Activated CD4-positive, alpha-beta T cell treated with anti-CD3 and anti-CD28 coated beads for 36 hours (primary cell): ENCODE data around the gene CARNS1. TPM values are rescaled to one million over a fixed set of nuclear protein-coding genes. Genes with fewer than 3 reads are reported as not detected.
A peak's percentile ranks its signal among the peaks of the same experiment; 100 is the strongest.

Source experiments
- ATAC-seq: fragments of 200-7000 bp; cut with Tn5 transposase; one replicate; pipeline ENCODE4 v1.10.0; 2021; ENCODE audit warnings: mild to moderate bottlenecking, moderate library complexity
- CTCF ChIA-PET: fragments of 350-600 bp; sonication (Branson Sonifier 250); formaldehyde crosslinking; loops from one replicate; lab custom pipeline; 2021; ENCODE audit warnings: antibody characterized with exemption; lab: Charles Lee
- POLR2A ChIA-PET: fragments of 350-600 bp; sonication (Branson Sonifier 250); formaldehyde crosslinking; loops from one replicate; lab custom pipeline; 2021; ENCODE audit warnings: antibody characterized with exemption, inconsistent platforms; lab: Charles Lee
- DNase-seq: peaks from one replicate; pipeline ENCODE4 v3.0.0-alpha.2; 2020
- H3K27ac Mint-ChIP-seq: one replicate; pipeline ENCODE4 v1.8.0; 2021; ENCODE audit warnings: mixed read lengths
- H3K27me3 Mint-ChIP-seq: one replicate; pipeline ENCODE4 v1.8.0; 2021; ENCODE audit warnings: mixed read lengths
- H3K36me3 Mint-ChIP-seq: one replicate; pipeline ENCODE4 v1.8.0; 2021; ENCODE audit warnings: low read depth, mixed read lengths
- H3K4me1 Mint-ChIP-seq: one replicate; pipeline ENCODE4 v1.8.0; 2021; ENCODE audit warnings: mixed read lengths
- H3K4me3 Mint-ChIP-seq: one replicate; pipeline ENCODE4 v1.8.0; 2021; ENCODE audit warnings: mild to moderate bottlenecking, moderate library complexity, mixed read lengths
- H3K9me3 Mint-ChIP-seq: one replicate; pipeline ENCODE4 v1.8.0; 2021; ENCODE audit warnings: low read depth, mixed read lengths
- intact Hi-C, 2 experiments: fragments of 100-400 bp; cut with DNase I in 1 of 2; cut with micrococcal nuclease in 1 of 2; formaldehyde crosslinking; loops; one replicate each; pipeline versions ENCODE4 v1.14.2 to v1.15.1; 2022 to 2024; cut with DNase I, micrococcal nuclease
- total RNA-seq, 2 experiments: library from RNA; stranded (reverse); gene quantifications; one replicate each; pipeline ENCODE4 v1.2.3, GENCODE V29; 2021

Gene CARNS1
- total RNA-seq, 2 experiments from 2014 or later = 1.5 to 1.6 TPM

DNA sequence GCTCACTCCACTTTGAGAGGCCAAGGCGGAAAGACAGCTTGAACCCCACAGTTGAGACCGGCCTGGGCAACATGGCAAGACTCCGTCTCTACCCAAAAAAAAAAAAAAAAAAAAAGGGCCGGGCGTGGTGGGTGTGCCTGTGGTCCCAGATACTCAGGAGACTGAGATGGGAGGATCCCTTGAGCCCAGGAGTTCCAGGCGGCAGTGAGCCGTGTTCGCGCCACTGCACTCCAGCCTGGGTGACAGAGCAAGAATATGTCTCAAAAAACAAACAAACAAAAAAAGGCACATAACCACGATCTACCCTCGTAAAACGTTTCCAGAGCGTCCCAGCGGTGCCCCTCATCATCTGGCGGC lies 24.6 kb upstream of the CARNS1 start:
- Mint-ChIP-seq H3K36me3 (peaks cover 6% of the 10 kb centered on the region), H3K4me3 (peak overlapping the region; percentile 89), H3K9me3 (no peaks in the 10 kb centered on the region), H3K27ac (peak overlapping the region; percentile 73), H3K27me3 (no peaks in the 10 kb centered on the region), H3K4me1 (peaks cover 31% of the 10 kb centered on the region)
- DNase-seq (no peak), ATAC-seq (no peak)
- ChIA-PET POLR2A (no interaction called here), CTCF (interaction anchor here (0.6 to 20.0 kb wide), 5 partner anchors 8 to 36 kb away, joined by 3 to 445 read pairs (median 9); partner anchors contain the start of genes POLD4, PPP1CA and TBC1D10C)
- intact Hi-C loops = loop anchor here (1.0 to 5.0 kb wide), 9 partner anchors 10 to 719 kb away; partner anchors contain the start of genes POLD4 (in 1 of the 2), PPP1CA (in 1 of the 2), RPS6KB2 (in 1 of the 2) and TMEM134 (in 1 of the 2)

DNA sequence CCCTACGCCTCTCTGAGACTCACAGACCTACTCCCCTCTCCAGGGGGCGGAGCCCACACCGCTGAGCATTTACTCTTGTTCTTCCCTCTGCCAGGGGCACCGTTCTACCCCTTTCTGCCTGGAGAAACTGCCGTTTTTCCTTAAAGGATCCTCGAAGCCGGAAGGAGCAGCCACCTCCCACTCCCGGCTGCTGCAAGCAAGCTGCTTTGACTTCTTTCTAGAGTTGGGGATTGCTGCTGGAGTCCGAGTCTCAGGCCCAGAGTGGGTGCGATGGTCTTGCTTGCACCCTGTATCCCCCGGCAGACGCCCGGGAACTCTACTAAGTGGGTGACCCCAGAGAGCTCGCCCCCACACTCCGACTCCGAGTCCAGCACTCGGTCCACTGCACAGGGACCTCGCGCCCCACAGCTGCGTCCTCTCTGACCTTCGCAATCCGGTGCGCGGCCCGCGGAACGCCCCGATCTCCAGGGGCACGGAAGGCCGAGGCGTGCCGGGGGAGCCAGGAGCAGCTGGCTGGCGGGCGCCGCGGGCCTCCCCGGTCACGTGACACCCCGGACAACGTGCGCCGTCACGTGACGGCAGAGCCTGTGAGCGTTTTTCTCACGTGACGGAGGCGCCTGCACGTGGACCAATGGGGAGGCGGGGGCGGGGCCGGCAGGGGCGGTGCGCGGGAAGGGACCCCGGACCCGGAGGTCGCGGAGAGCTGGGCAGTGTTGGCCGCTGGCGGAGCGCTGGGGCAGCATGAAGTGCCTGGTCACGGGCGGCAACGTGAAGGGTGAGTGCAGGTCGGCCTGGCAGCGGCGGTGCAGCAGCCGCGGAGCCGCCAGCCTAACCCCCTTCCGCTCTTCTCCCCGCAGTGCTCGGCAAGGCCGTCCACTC lies 23.9 kb upstream of the CARNS1 start, which contains the start of gene RAD9A:
Gene RAD9A, plus strand, starts transcription at position 683 of the 879 bp plus-strand sequence. Its CDS starts 59 bp downstream, at position 742.
- Mint-ChIP-seq H3K4me3 (peak within 1 kb of the TSS; percentile 89), H3K9me3 (no peaks in the 10 kb centered on the region), H3K36me3 (peaks cover 9% of the 10 kb centered on the region), H3K4me1 (peaks cover 34% of the 10 kb centered on the region), H3K27ac (peak within 1 kb of the TSS; percentile 80), H3K27me3 (no peaks in the 10 kb centered on the region)
- intact Hi-C loops = loop anchor here (1.0 to 5.0 kb wide), 9 partner anchors 10 to 719 kb away; partner anchors contain the start of genes POLD4 (in 1 of the 2), PPP1CA (in 1 of the 2), RPS6KB2 (in 1 of the 2) and TMEM134 (in 1 of the 2)
- DNase-seq (peak; percentile 97), ATAC-seq (peak; percentile 74)
- POLR2A ChIA-PET = interaction anchor here (0.8 to 1.4 kb wide), 5 partner anchors 9 to 46 kb away, joined by 3 to 7 read pairs (median 3); partner anchors contain the start of genes POLD4, PPP1CA, PTPRCAP and TBC1D10C
- CTCF ChIA-PET = interaction anchor here (0.6 to 20.0 kb wide), 8 partner anchors 9 to 46 kb away, joined by 3 to 445 read pairs (median 8); partner anchors contain the start of genes POLD4, PPP1CA, PTPRCAP and TBC1D10C

DNA sequence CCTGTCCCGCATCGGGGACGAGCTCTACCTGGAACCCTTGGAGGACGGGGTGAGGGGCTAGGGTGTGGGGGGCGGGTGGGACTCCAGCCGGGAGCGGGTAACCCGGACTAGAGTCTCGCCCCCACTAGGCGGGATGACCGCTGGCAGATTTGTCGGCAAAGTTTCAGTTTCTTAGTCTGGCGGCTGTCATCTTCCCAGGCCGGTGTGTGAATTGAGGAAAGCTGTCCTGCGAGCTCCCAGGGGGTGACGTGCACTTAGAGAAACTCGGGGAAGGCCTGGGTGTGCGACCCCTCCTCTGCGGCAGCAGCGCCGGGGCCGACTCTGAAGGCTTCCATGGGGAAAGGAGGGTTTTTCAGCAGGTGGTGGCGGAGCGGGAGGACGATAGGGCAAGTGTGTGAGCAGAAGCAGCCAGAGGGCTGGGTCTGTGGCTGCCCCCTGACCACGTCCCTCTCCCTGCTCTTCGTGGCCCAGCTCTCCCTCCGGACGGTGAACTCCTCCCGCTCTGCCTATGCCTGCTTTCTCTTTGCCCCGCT lies 23.2 kb upstream of the CARNS1 start:
- no peaks in the 10 kb centered on the region for H3K27me3 Mint-ChIP-seq
- intact Hi-C loops = loop anchor here in 1 of 2 experiments (5.0 kb wide), 1 partner anchor 720 kb away; no protein-coding TSS in a partner anchor

DNA sequence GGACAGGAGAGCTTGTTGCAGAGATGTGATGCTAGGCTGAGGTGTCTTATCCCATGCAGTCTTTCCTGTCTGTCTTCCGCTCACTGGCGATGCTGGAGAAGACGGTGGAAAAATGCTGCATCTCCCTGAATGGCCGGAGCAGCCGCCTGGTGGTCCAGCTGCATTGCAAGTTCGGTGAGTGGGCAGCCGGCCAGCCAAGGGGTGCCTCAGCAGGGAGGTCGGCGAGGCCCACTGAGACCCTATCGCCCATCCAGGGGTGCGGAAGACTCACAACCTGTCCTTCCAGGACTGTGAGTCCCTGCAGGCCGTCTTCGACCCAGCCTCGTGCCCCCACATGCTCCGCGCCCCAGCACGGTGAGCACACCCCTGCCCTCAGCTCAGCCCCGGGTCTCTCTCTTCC lies 22.0 kb upstream of the CARNS1 start:
- H3K4me3 Mint-ChIP-seq = peak overlapping the region; percentile 89
- no peaks in the 10 kb centered on the region for H3K9me3 Mint-ChIP-seq
- ChIA-PET CTCF (no interaction called here), POLR2A (interaction anchor here (1.0 kb wide), 1 partner anchor 153 kb away, joined by 3 read pairs; no protein-coding TSS in a partner anchor)
- peaks cover 23% of the 10 kb centered on the region for H3K36me3 Mint-ChIP-seq
- H3K27ac Mint-ChIP-seq = no peak overlapping the region
- H3K27me3 Mint-ChIP-seq = no peaks in the 10 kb centered on the region
- no peak for ATAC-seq
- intact Hi-C loops = loop anchor here in 1 of 2 experiments (5.0 kb wide), 1 partner anchor 721 kb away; no protein-coding TSS in a partner anchor
- DNase-seq = no peak
- peaks cover 48% of the 10 kb centered on the region for H3K4me1 Mint-ChIP-seq

More for the DNA sequence above, 23.2 kb upstream of the CARNS1 start:
- Mint-ChIP-seq H3K4me3 (peak overlapping the region; percentile 89), H3K4me1 (peaks cover 39% of the 10 kb centered on the region), H3K36me3 (peaks cover 13% of the 10 kb centered on the region), H3K9me3 (no peaks in the 10 kb centered on the region), H3K27ac (peak overlapping the region; percentile 80)
- ChIA-PET POLR2A (interaction anchor here (1.0 to 1.4 kb wide), 5 partner anchors 8 to 152 kb away, joined by 3 to 7 read pairs (median 3); partner anchors contain the start of genes PPP1CA, PTPRCAP and TBC1D10C), CTCF (interaction anchor here (0.6 to 20.0 kb wide), 6 partner anchors 9 to 45 kb away, joined by 3 to 445 read pairs (median 8); partner anchors contain the start of genes POLD4, PPP1CA, PTPRCAP and TBC1D10C)
- ATAC-seq (peak; percentile 17), DNase-seq (no peak)

DNA sequence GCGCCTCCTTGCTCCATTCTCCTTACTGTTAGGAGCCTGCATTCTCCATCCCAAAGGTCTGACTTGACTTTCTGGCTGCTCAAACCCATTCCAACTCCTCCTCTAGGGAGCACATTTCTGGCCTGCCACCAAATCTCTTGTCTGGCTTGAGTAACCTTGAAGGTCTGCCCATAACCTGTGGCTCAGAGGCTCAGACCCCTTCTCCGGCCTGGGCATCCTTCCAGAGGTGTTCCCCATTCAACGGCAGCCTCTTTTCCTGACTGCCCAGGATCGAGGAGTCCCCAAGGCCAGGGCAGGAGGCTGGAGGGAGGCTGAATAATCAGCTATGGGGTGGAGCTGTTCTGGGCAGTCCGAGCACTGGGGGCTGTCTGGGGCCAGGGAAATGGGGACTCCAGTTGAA lies 21.5 kb upstream of the CARNS1 start:
- H3K4me1 Mint-ChIP-seq = peaks cover 50% of the 10 kb centered on the region
- no peaks in the 10 kb centered on the region for H3K9me3 Mint-ChIP-seq
- H3K36me3 Mint-ChIP-seq = peaks cover 27% of the 10 kb centered on the region
- intact Hi-C loops = loop anchor here in 1 of 2 experiments (5.0 kb wide), 1 partner anchor 722 kb away; no protein-coding TSS in a partner anchor
- POLR2A ChIA-PET = no interaction called here
- H3K27me3 Mint-ChIP-seq = no peaks in the 10 kb centered on the region
- ATAC-seq (no peak), DNase-seq (no peak)
- H3K4me3 Mint-ChIP-seq = peak overlapping the region; percentile 89
- no peak overlapping the region for H3K27ac Mint-ChIP-seq
- CTCF ChIA-PET = interaction anchor here (1.0 to 1.2 kb wide), 2 partner anchors 11 to 19 kb away, joined by 3 read pairs; no protein-coding TSS in a partner anchor

DNA sequence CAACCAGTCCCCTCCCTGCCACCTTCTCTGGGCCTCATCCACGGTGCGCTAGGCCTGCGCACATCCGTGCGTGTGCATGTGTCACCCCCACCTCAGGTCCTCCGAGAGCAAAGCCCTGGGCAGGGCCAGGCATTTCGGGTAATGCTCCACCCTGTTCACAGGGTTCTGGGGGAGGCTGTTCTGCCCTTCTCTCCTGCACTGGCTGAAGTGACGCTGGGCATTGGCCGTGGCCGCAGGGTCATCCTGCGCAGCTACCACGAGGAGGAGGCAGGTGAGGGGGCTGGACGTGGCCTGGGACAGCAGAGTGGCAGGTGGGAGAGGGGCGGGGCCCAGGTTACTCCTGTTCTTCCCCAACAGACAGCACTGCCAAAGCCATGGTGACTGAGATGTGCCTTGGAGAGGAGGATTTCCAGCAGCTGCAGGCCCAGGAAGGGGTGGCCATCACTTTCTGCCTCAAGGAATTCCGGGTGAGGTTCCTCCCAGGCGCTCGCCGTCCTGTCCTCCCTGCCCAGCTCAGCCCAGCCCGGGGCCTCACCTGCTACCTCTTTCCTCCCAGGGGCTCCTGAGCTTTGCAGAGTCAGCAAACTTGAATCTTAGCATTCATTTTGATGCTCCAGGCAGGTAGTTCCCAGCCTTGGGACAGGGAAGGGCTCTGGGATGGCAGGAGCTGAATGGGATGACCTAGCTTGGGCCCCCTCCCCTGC lies 19.8 kb upstream of the CARNS1 start:
- peaks cover 55% of the 10 kb centered on the region for H3K4me1 Mint-ChIP-seq
- H3K4me3 Mint-ChIP-seq = no peak overlapping the region
- H3K36me3 Mint-ChIP-seq = peaks cover 38% of the 10 kb centered on the region
- CTCF ChIA-PET = interaction anchor here (0.6 to 1.7 kb wide), 6 partner anchors 9 to 79 kb away, joined by 3 to 6 read pairs (median 4); no protein-coding TSS in a partner anchor
- POLR2A ChIA-PET = interaction anchor here (0.6 kb wide), 1 partner anchor 48 kb away, joined by 9 read pairs; no protein-coding TSS in a partner anchor
- intact Hi-C loops = no loop called here
- H3K9me3 Mint-ChIP-seq = no peaks in the 10 kb centered on the region
- ATAC-seq = no peak
- H3K27ac Mint-ChIP-seq = no peak overlapping the region
- no peaks in the 10 kb centered on the region for H3K27me3 Mint-ChIP-seq
- no peak for DNase-seq

DNA sequence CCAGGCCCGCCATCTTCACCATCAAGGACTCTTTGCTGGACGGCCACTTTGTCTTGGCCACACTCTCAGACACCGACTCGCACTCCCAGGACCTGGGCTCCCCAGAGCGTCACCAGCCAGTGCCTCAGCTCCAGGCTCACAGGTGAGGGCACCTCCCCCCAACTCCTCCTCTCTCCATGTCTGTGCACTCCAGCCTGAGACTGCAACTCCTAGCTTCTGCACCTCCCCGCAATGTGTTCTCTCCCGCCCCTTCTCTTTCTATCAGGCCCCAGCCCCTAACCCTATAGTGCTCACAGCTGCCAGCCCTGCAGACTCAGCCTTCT lies 19.3 kb upstream of the CARNS1 start:
- no peak for ATAC-seq
- intact Hi-C loops = no loop called here
- Mint-ChIP-seq H3K4me3 (no peak overlapping the region), H3K27ac (no peak overlapping the region), H3K9me3 (no peaks in the 10 kb centered on the region), H3K27me3 (no peaks in the 10 kb centered on the region), H3K36me3 (peaks cover 41% of the 10 kb centered on the region), H3K4me1 (peaks cover 50% of the 10 kb centered on the region)
- ChIA-PET POLR2A (interaction anchor here (0.6 kb wide), 1 partner anchor 48 kb away, joined by 9 read pairs; no protein-coding TSS in a partner anchor), CTCF (interaction anchor here (0.6 to 1.7 kb wide), 6 partner anchors 9 to 78 kb away, joined by 3 to 6 read pairs (median 4); no protein-coding TSS in a partner anchor)
- DNase-seq = no peak

DNA sequence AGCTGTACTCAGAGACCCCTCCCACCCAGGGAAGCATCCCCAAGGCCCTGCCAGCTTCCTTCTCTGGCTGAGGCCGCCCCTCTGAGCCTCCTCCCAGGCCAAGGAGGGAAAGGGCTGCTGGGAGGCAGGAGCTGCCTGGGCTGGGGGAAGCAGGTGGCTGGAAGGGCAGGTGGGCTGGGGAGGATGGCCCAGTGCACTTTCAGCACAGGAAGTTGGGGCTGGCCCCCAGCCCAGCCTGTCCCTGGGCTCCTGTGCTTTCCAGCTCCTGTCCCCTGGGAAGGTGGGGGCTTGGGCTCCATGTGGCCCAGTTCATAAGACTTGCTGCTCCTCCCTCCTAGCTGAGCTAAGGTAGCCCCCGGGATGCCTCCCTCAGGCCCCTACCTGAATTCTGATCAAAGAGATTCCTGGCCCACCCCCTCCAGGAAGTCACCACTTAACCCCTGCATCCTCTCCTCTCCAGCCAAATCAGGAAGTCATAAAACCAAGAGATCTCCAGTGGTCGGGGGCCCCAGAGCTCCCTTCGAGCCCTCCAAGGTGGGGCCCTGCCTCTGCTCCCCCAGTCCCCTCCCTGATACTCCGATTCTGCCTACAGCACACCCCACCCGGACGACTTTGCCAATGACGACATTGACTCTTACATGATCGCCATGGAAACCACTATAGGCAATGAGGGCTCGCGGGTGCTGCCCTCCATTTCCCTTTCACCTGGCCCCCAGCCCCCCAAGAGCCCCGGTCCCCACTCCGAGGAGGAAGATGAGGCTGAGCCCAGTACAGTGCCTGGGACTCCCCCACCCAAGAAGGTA lies 18.7 kb upstream of the CARNS1 start:
- Mint-ChIP-seq H3K4me1 (peaks cover 49% of the 10 kb centered on the region), H3K9me3 (no peaks in the 10 kb centered on the region), H3K27me3 (no peaks in the 10 kb centered on the region), H3K36me3 (peaks cover 41% of the 10 kb centered on the region), H3K27ac (peak overlapping the region; percentile 80), H3K4me3 (no peak overlapping the region)
- no peak for ATAC-seq
- ChIA-PET CTCF (interaction anchor here (0.6 to 1.7 kb wide), 6 partner anchors 8 to 78 kb away, joined by 3 to 6 read pairs (median 4); no protein-coding TSS in a partner anchor), POLR2A (interaction anchor here (0.6 kb wide), 1 partner anchor 47 kb away, joined by 9 read pairs; no protein-coding TSS in a partner anchor)
- intact Hi-C loops = no loop called here
- DNase-seq = no peak

DNA sequence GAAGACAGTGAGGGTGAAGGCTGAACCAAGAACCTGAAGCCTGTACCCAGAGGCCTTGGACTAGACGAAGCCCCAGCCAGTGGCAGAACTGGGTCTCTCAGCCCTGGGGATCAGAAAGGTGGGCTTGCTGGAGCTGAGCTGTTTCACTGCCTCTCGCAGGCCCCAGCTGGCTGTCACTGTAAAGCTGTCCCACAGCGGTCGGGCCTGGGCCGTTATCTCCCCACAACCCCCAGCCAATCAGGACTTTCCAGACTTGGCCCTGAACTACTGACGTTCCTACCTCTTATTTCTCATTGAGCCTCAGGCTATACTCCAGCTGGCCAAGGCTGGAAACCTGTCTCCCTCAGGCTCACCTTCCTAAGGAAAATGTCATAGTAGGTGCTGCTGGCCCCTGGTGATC lies 17.9 kb upstream of the CARNS1 start:
- H3K27me3 Mint-ChIP-seq = no peaks in the 10 kb centered on the region
- DNase-seq (no peak), ATAC-seq (no peak)
- H3K4me3 Mint-ChIP-seq = no peak overlapping the region
- CTCF ChIA-PET = interaction anchor here (1.4 to 1.7 kb wide), 2 partner anchors 8 to 15 kb away, joined by 4 to 6 read pairs; no protein-coding TSS in a partner anchor
- no peak overlapping the region for H3K27ac Mint-ChIP-seq
- H3K9me3 Mint-ChIP-seq = no peaks in the 10 kb centered on the region
- intact Hi-C loops = no loop called here
- peaks cover 49% of the 10 kb centered on the region for H3K4me1 Mint-ChIP-seq
- POLR2A ChIA-PET = no interaction called here
- peaks cover 41% of the 10 kb centered on the region for H3K36me3 Mint-ChIP-seq
